GM21390 (cell line): ENCODE data around the gene SCAP.
A peak's percentile ranks its signal among the peaks of the same experiment; 100 is the strongest.

Experiments used
- ATAC-seq: cut with Tn5 transposase; IDR thresholded peaks from one replicate; pipeline ENCODE4 v1.9.1; 2021; ENCODE audit not compliant: unreplicated experiment

The SCAP gene

GRCh38 chr3:47432673-47433072 lies 43.1 kb downstream of the SCAP start:
- no peak for ATAC-seq

- ATAC-seq: no peak
These were observed 44.5 kb downstream of the SCAP start for GRCh38 chr3:47431225-47431624.

DNA sequence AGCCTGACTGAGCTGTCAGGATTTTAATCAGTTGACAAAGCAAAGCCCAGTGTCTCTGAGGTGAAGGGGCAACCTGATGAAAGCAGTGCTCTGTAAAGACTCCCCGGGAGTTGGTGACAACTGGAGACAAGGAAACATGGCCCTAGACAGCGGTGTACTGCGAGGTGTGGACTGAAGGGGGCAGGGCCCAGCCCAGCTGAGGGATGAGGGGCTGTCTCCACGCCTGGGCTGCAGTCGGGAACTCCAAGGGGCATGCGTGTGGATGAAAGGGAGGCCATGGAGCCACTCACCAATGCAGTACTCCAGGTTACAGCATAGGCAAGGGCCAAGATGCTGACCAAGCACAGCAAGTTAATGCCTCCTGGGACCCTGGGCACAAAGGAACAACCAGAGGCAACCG lies 45.1 kb downstream of the SCAP start:
- ATAC-seq: no peak

GRCh38 chr3:47429476-47430270 lies 46.1 kb downstream of the SCAP start:
- no peak for ATAC-seq

- ATAC-seq: no peak
These were observed 47.1 kb downstream of the SCAP start for GRCh38 chr3:47428662-47429061.

DNA sequence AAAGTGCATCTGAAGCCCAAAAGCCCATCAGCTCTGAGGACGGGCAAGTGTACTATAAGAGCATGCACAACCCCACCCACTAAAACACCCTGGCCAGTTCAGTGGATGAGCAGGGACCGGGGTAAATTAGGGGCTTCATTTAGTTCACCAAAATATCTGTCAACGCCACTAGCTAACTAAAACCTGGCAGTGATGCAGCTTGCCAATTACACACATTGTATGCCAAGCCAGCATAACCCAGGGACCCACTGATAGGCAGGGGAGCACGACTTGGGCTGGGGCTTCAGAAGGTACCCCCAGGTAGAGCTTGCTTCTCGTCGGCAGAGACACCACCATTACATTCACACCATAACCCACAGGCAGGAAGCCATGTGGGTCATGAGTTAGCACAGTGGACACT lies 47.9 kb downstream of the SCAP start:
- ATAC-seq: no peak

DNA sequence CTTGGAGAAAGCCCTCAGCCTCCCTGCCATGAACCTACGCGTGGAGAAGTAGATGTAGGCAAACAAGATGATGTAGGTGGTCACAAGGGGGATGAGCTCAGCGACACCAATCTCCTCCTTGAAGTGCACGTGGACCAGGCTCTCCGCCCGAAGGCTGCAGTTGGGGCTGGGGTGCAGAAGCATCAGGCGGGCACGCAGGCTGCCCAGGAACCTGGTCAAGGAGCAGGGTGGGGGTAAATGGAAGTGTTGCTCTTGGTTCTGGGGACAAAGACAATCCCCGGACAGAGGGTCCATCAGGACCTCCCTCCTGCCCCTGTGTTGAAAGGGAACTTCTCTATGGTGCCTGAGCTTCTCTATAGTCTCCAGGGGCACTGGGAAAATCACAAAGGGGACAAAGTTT lies 49.8 kb downstream of the SCAP start:
- ATAC-seq: no peak

- no peak for ATAC-seq
These were observed 50.4 kb downstream of the SCAP start for GRCh38 chr3:47425383-47425778.

DNA sequence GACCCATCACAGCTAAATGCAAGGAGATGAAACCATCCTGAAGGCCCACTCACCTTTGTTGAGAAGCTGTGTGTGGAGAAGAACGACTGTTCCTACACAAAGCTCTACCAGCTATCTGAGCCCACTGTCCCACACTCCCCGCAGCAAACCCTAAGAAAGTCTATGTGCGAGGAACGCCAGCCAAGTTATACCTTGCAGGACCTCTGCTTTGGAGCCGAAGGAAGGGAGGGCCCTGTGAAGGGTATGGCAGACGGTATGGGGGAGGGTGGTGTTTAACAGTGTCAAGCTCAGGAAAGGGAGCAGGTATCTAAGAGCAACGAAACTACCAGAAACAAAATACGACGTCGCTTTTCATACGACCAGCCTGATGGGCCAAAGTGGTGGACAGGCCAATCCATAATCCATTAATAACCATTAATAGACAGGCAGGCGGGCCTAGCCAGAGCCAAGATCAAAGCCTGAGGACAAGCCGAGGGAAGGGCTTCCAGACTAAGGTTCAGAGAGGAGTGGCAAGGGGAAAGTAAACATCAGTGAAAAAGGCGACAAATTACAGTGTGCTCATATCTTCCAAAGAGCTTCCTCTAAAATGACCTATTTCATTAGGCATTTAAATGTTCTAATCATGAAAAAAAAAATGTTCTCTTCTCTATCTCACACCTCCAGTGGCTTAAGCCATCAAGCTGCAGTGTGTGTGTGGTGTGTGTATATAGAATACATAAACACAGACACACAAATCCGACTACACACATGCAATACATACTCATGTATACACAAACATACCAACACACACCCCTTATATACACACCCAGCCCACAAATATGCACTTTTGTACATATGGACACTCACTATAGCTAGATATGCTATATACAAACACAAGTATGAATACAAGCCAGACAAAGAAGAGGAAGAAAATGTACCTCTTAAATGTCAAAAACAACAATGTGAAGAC lies 51.0 kb downstream of the SCAP start:
- no peak for ATAC-seq

GRCh38 chr3:47423548-47424145 lies 52.1 kb downstream of the SCAP start:
- ATAC-seq: no peak

- no peak for ATAC-seq
These were observed 53.0 kb downstream of the SCAP start for GRCh38 chr3:47422743-47423142.

- no peak for ATAC-seq
These were observed 53.7 kb downstream of the SCAP start for GRCh38 chr3:47421741-47422649.

- peak; percentile 83 for ATAC-seq
These were observed 54.9 kb downstream of the SCAP start for GRCh38 chr3:47420511-47421484.

- ATAC-seq: no peak
These were observed 55.7 kb downstream of the SCAP start for GRCh38 chr3:47420044-47420430.

GRCh38 chr3:47419083-47420043 lies 56.4 kb downstream of the SCAP start:
- no peak for ATAC-seq

- ATAC-seq: no peak
These were observed 57.3 kb downstream of the SCAP start for GRCh38 chr3:47418167-47419082.

DNA sequence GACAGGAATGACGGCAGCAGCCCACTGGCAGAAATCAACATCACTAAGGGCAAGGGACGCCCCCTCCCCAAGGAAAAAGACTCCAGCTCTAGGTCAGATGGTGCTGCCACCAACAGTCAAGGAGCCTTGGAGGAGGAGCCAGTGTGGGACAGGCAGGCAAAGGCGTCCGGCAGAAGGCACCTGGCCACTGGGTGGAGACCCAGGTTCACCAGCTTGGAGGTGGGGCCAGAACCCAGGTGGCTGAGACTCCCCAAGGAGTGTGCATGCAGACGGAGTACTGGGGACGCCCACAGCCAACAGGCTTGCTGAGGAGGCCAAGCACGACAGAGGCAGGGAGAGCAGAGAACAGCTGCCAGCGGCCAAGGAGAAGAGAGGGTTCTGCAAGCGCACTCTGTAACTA lies 59.7 kb downstream of the SCAP start:
- ATAC-seq: no peak
